Neural progenitor cell (in vitro differentiated cells): Measurements from ENCODE around the gene FKBP8. TPM values are rescaled to one million over a fixed set of nuclear protein-coding genes. Genes with fewer than 3 reads are reported as not detected.

ENCODE experiments used
- DNase-seq: peaks from one replicate; pipeline ENCODE4 v3.0.0-alpha.2; 2016; ENCODE audit warnings: low spot score
- H2AFZ ChIP-seq: fragments of 200-600 bp; sonication (generic); replicated peaks from 2 replicates; pipeline ENCODE4 v1.6.1; 2016; ENCODE audit warnings: antibody characterized with exemption
- H3F3A ChIP-seq: fragments of 200-600 bp; sonication (generic); 2 replicates; pipeline ENCODE4 v1.6.1; 2016; ENCODE audit warnings: antibody characterized with exemption, low read depth
- H3K27ac ChIP-seq: fragments of 200-600 bp; sonication (generic); 2 replicates; pipeline ENCODE4 v1.5.1; 2016; ENCODE audit warnings: mild to moderate bottlenecking
- H3K27me3 ChIP-seq: fragments of 200-600 bp; sonication (generic); 2 replicates; pipeline ENCODE4 v1.6.1; 2016; ENCODE audit warnings: mild to moderate bottlenecking, moderate library complexity
- H3K36me3 ChIP-seq: fragments of 200-600 bp; sonication (generic); 2 replicates; pipeline ENCODE4 v1.5.1; 2016
- H3K4me1 ChIP-seq: fragments of 200-600 bp; sonication (generic); 2 replicates; pipeline ENCODE4 v1.6.1; 2016; ENCODE audit warnings: mixed run types
- H3K4me2 ChIP-seq: fragments of 200-600 bp; sonication (generic); 2 replicates; pipeline ENCODE4 v1.6.1; 2016
- H3K4me3 ChIP-seq: fragments of 200-600 bp; sonication (generic); 2 replicates; pipeline ENCODE4 v1.5.1; 2016
- H3K79me2 ChIP-seq: fragments of 200-600 bp; sonication (generic); 2 replicates; pipeline ENCODE4 v1.6.1; 2016; ENCODE audit warnings: low read depth
- H3K9ac ChIP-seq: fragments of 200-600 bp; sonication (generic); 2 replicates; pipeline ENCODE4 v1.6.1; 2016
- H3K9me3 ChIP-seq: fragments of 200-600 bp; sonication (generic); 2 replicates; pipeline ENCODE4 v1.5.1; 2016; ENCODE audit warnings: low read depth
- H4K20me1 ChIP-seq: fragments of 200-600 bp; sonication (generic); 2 replicates; pipeline ENCODE4 v1.6.1; 2016; ENCODE audit warnings: low read depth
- H3K27ac Mint-ChIP-seq: 3 replicates; pipeline ENCODE4 v1.8.0; 2021; ENCODE audit warnings: mixed read lengths
- H3K27me3 Mint-ChIP-seq: 2 replicates; pipeline ENCODE4 v1.8.0; 2022; ENCODE audit warnings: low read depth, mild to moderate bottlenecking, inconsistent platforms, moderate library complexity, mixed read lengths; ENCODE audit not compliant: insufficient read depth
- H3K36me3 Mint-ChIP-seq: 3 replicates; pipeline ENCODE4 v1.8.0; 2021; ENCODE audit warnings: mixed read lengths
- H3K4me1 Mint-ChIP-seq: 3 replicates; pipeline ENCODE4 v1.8.0; 2021; ENCODE audit warnings: mixed read lengths
- H3K4me3 Mint-ChIP-seq: 3 replicates; pipeline ENCODE4 v1.8.0; 2021; ENCODE audit warnings: mild to moderate bottlenecking, moderate library complexity, mixed read lengths
- H3K9me3 Mint-ChIP-seq: 3 replicates; pipeline ENCODE4 v1.8.0; 2020; ENCODE audit warnings: mixed read lengths
- CTCF ChIP-seq: fragments of 200-600 bp; sonication (generic); IDR thresholded peaks from 2 replicates; pipeline ENCODE4 v1.5.1; 2017; ENCODE audit warnings: antibody characterized with exemption, mild to moderate bottlenecking
- EZH2 ChIP-seq: fragments of 200-600 bp; sonication (generic); IDR thresholded peaks from 2 replicates; pipeline ENCODE4 v1.6.1; 2017; ENCODE audit warnings: antibody characterized with exemption, mild to moderate bottlenecking, moderate library complexity
- EZH2phosphoT487 ChIP-seq: fragments of 200-600 bp; sonication (generic); IDR thresholded peaks from 2 replicates; pipeline ENCODE4 v1.6.1; 2017; ENCODE audit warnings: antibody characterized with exemption
- total RNA-seq: library from RNA; depleted of rRNA; stranded (reverse); fragments of >200 nt; gene quantifications from 2 replicates; pipeline ENCODE4 v1.2.3, GENCODE V29; 2015; ENCODE audit warnings: low replicate concordance

The FKBP8 gene
- total RNA-seq, 1 donor from 2014 or later = 115 TPM

GRCh38 chr19:18514800-18515682, 28.3 kb downstream of the FKBP8 start:
- no peak overlapping the region for H2AFZ ChIP-seq
- no peak for DNase-seq
- Mint-ChIP-seq H3K4me1 (peaks cover 27% of the 10 kb centered on the region), H3K27me3 (peaks cover 2% of the 10 kb centered on the region), H3K4me3 (no peak overlapping the region), H3K9me3 (no peaks in the 10 kb centered on the region), H3K36me3 (no peaks in the 10 kb centered on the region), H3K27ac (peak overlapping the region; percentile 37)
- H3K27ac ChIP-seq = no peak overlapping the region
- peaks cover 74% of the 10 kb centered on the region for H3K79me2 ChIP-seq
- no peaks in the 10 kb centered on the region for H3K9me3 ChIP-seq
- peaks cover 3% of the 10 kb centered on the region for H3F3A ChIP-seq
- TF ChIP-seq EZH2 (no peak), CTCF (no peak), EZH2phosphoT487 (no peak)
- no peak overlapping the region for H3K9ac ChIP-seq
- H3K4me1 ChIP-seq = peaks cover 3% of the 10 kb centered on the region
- no peaks in the 10 kb centered on the region for H3K27me3 ChIP-seq
- no peaks in the 10 kb centered on the region for H3K36me3 ChIP-seq
- H4K20me1 ChIP-seq = peaks cover 83% of the 10 kb centered on the region
- H3K4me2 ChIP-seq = no peak overlapping the region
- no peak overlapping the region for H3K4me3 ChIP-seq

GRCh38 chr19:18513868-18514267, 29.5 kb downstream of the FKBP8 start:
- no peak for DNase-seq
- Histone ChIP-seq H3K27me3 (no peaks in the 10 kb centered on the region), H3K79me2 (peaks cover 67% of the 10 kb centered on the region), H3K9me3 (no peaks in the 10 kb centered on the region), H3K4me1 (no peaks in the 10 kb centered on the region), H4K20me1 (peaks cover 87% of the 10 kb centered on the region), H3K4me2 (no peak overlapping the region), H3K4me3 (no peak overlapping the region), H3K36me3 (no peaks in the 10 kb centered on the region), H3K27ac (no peak overlapping the region), H2AFZ (no peak overlapping the region), H3K9ac (no peak overlapping the region), H3F3A (no peaks in the 10 kb centered on the region)
- Mint-ChIP-seq H3K4me1 (peaks cover 24% of the 10 kb centered on the region), H3K9me3 (no peaks in the 10 kb centered on the region), H3K27me3 (peaks cover 2% of the 10 kb centered on the region), H3K27ac (no peak overlapping the region), H3K4me3 (no peak overlapping the region), H3K36me3 (no peaks in the 10 kb centered on the region)
- TF ChIP-seq EZH2 (no peak), EZH2phosphoT487 (no peak), CTCF (no peak)

GRCh38 chr19:18510216-18510615, 33.2 kb downstream of the FKBP8 start:
- H3K36me3 ChIP-seq = no peaks in the 10 kb centered on the region
- peaks cover 89% of the 10 kb centered on the region for H4K20me1 ChIP-seq
- H3K4me2 ChIP-seq = no peak overlapping the region
- no peak overlapping the region for H3K27ac ChIP-seq
- no peak overlapping the region for H3K27ac Mint-ChIP-seq
- no peak overlapping the region for H3K4me3 ChIP-seq
- H3K4me3 Mint-ChIP-seq = no peak overlapping the region
- H3K27me3 Mint-ChIP-seq = no peaks in the 10 kb centered on the region
- peaks cover 50% of the 10 kb centered on the region for H3K79me2 ChIP-seq
- H3K9me3 ChIP-seq = no peaks in the 10 kb centered on the region
- H3K27me3 ChIP-seq = no peaks in the 10 kb centered on the region
- no peak overlapping the region for H2AFZ ChIP-seq
- no peak for TF ChIP-seq EZH2phosphoT487
- no peak for TF ChIP-seq EZH2
- no peak for TF ChIP-seq CTCF
- no peak for DNase-seq
- peaks cover 27% of the 10 kb centered on the region for H3K4me1 Mint-ChIP-seq
- no peaks in the 10 kb centered on the region for H3F3A ChIP-seq
- H3K9ac ChIP-seq = no peak overlapping the region
- H3K4me1 ChIP-seq = no peaks in the 10 kb centered on the region
- no peaks in the 10 kb centered on the region for H3K9me3 Mint-ChIP-seq
- H3K36me3 Mint-ChIP-seq = no peaks in the 10 kb centered on the region
